GM03348 (cell line): ENCODE data around the gene FLRT1.

ENCODE experiments used
- DNase-seq: peaks from one replicate; pipeline ENCODE4 v3.0.0; 2012; ENCODE audit warnings: low spot score

The FLRT1 gene

DNA sequence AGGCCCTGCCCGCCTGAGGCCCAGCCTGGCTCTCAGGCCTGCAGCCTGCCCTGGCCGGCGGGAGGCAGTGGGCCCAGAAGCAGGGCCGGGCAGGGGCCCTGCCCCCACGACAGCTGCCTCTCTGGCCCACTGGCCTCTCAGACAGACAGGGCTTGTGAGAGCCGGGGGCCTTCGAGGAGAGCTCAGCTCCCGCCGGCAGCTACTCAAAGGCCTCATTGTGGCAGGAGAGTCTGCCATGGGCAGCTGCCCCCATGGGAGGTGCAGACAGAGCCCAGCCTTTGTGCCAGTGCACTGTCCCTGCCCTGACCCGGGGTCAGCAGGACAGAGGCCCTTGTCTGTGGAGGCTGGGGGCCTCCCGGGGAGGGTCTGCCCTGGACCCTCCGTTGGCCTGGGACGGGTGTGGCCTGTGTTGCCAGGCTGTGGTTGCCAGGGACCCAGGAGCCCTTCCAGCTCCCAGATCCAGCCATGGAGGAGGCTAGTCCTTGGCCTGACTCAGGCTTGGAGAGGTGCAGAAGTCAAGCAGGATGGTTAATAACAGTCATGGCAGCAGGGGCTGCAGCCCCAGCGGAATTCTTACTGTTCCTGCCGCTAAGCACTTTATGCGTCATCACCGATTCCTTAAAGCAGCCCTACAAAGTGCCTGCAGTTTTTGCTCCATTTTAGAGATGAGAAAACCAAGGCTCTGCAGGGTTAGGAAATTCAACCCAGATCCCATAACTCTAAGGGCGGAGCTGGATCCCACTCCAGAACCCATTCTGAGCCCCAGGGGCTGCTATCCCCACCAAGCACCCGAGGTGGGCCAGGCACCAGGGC, 12.5 kb downstream of the FLRT1 start:
- DNase-seq = no peak

DNA sequence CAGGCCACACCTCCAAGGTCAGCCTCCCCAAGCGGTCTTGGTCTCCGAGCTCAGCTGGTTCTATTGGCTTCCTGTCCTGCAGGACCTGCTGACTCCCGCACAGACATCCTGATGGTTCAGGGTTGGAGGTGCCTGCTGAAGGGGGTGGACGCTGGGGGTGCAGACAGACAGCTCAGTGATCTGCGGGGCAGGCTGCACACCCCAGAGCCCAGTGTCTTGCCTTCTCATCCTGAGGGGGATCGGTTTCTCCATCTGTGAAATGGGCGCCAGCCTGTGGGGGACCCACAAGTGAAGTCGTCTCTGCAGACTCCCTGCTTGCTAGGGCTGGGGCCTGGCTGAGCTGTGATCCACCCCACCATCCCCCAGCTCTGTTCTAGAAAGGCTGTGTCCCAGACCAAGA, 13.8 kb downstream of the FLRT1 start:
- no peak for DNase-seq

DNA sequence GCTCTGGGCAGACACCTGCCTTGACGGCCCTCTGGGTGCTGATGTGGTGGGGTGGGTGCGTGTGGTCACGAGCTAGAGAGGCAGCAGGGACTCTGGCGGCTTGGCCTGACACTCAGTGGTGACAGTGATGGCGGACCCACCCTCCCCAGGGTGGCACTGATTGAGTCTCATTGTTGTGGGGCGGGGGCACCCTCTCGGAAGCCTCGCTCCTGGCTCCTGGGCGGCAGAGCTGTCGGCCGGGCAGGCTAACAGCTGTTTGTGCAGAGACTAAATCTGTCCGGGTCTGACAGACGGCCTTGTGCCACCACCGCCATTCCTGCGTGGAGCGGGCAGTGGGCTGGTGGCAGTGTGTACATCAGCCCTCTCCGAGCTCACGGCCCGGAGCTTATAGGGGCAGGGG, 15.6 kb downstream of the FLRT1 start:
- no peak for DNase-seq

DNA sequence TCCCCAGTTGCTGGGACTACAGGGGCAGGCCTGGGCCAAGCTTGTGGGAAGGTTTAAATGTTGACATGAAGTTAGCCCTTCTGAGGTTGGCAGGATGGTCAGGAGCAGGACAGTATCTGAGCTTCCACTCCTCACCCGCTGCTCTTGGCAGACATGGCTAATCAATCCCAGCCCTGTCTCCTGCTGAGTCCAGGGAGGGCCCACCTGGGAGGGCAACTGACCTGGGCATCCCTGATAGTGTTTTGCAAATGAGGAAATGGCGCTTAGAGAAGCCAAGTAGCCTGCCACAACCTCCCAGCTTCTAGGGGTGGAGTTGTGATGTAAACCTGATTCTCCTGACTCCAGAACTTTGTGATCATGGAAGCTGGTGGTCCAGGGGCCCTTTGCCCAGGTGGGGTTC, 16.7 kb downstream of the FLRT1 start:
- DNase-seq = no peak

DNA sequence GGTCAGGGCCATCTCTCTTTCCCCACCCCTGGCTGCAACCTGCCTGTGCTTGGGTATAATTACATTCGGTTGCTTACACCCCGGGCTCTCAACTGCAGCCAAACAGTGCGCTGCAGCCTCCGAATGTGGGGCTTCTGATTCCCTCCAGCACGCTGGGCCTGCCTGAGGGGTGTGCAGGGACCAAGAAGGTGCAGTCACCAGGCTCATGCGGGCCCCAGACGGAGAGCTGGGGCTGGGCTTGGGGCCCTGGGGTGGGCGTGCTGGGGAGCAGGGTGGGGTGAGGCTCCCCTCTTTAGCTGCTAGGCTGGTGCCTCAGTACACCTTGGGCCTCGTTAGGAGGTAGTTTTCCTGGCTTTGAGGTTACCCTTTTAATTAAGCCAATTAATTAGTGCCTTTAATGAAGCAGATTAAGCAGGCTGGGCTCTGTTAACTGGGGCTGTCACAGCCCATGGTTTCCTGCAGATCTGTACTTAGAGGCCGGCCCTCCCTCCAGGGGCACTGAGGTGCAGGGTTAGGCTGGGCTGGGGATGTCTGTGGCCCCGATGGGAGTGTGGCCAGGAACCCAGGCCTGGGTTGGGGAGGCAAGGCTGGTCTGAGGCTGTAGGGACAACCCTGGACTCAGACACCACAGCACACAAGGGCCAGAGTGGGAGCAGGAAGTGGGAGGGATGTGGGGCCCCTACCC, 17.3 kb downstream of the FLRT1 start:
- no peak for DNase-seq

DNA sequence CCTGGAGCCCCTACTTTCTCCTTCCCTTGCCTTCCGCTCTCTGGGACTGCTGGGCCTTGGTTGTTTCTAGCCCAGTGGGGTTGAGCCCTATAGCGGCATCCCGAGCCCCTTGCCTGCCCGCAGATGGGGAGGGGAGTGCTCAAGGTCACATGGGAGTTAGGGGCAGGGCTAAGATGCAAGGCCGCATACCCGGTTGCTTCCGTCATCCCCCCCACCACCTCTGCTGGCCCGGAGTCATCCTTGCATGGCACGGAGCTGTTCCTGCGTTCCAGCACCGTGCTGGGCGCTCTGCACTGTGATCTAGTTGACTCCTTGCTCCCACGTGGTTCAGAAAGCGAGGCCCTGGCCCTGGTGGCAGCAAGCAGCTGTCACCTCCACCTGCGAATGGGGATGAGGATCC, 18.0 kb downstream of the FLRT1 start:
- DNase-seq = no peak

DNA sequence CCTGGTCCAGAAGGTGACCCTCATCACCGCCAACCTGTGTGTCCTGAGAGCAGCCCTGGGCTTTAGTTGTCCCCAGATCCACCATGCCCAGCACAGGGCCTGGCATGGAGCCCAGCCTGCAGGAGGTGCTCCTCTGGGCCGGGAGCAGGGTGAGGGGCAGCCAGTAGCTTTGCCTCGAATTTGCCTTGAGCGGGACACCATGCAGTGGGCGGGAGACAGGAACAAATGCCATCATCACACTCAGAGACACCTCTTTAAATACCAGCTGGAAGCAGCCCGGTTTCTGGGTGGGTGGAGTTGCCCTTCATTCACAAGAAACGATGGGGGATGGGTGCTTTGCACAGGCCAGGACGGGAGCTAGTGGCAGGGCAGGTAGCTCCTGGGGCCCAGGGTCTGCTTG, 19.3 kb downstream of the FLRT1 start:
- no peak for DNase-seq

DNA sequence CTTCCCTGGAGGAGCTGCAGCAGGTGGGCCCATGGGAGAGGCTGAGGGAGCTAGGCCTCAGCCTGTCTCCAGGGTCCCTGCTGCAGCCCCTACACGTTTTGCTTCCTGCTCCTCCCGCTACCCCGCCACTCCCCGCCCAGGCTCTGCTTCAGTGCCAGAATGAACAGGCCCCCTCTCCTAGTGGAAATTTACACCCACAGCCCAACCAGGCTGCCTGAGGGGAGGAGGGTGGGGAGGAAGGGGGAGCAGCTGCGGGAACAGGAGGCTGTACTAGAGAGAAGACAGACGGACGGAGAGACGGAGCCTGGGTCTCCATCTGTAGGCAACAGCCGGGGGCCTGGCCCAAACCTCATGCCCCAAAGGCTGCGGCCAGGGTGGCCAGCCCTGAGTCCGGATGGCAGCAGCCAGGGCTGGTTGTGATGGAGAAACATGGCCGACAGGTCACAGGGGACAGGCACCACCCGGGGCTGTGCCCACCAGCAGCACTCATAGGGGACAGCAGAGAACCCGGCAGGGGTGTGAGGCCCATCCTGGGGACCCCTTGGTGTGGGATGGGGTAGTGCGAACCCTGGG, 20.6 kb downstream of the FLRT1 start:
- DNase-seq = no peak

DNA sequence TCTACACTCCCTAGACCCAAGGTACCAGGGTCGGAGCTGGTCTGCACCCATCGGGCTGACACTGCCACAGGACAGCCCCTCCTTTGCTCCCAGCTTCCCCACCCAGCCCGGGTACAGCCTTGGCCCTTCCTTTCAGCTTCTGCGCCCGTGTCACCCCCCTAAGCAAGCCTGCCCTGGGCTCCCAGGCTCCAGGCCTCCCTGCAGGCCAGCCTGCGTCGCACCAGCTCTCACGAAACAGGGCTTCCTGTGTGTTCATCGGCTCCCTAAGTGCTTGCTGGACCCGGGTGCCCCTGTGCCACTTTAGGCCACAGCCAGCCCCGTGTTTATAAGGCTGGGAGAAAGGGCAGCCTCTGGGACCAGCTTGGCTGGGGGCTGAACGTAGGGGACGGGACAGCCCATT, 21.1 kb downstream of the FLRT1 start:
- no peak for DNase-seq

DNA sequence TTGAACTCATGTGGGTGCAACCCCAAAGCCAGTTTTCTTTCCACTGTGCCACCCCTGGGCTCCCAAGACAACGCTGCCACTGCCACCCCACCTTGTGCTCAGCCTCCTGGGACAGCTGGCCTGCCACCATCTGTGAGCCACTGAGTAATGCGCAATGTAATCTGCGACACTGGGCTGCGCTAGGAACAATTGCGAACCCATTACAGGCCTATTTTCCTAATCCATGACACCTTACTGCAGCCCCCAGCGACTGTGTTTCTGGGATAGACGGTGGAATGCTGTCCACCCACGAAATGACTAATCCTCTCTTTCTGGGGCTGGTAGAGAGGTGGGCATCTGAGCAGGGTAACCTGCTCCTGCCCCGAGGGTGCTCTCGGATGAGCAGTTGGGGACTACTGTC, 22.2 kb downstream of the FLRT1 start:
- no peak for DNase-seq

DNA sequence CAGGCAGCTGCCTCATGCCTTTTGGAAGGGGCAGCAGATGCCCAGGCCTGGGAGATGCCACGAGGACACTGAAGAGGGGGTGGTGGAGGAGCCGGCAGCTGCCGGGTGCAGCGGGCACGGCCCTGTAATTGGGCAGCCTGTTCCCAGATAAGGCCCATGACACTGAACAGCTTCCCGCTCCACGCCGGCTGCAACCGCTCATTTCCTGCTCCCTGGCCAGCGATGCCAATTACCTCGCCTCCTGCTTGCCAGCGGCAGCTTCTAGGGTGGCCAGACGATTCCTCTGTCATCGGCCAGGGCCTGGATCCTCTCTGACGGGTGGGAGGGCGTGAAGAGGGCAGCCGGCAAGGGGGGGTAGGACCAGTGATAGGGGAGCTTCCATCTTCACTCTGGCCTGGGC, 22.8 kb downstream of the FLRT1 start:
- DNase-seq = no peak

DNA sequence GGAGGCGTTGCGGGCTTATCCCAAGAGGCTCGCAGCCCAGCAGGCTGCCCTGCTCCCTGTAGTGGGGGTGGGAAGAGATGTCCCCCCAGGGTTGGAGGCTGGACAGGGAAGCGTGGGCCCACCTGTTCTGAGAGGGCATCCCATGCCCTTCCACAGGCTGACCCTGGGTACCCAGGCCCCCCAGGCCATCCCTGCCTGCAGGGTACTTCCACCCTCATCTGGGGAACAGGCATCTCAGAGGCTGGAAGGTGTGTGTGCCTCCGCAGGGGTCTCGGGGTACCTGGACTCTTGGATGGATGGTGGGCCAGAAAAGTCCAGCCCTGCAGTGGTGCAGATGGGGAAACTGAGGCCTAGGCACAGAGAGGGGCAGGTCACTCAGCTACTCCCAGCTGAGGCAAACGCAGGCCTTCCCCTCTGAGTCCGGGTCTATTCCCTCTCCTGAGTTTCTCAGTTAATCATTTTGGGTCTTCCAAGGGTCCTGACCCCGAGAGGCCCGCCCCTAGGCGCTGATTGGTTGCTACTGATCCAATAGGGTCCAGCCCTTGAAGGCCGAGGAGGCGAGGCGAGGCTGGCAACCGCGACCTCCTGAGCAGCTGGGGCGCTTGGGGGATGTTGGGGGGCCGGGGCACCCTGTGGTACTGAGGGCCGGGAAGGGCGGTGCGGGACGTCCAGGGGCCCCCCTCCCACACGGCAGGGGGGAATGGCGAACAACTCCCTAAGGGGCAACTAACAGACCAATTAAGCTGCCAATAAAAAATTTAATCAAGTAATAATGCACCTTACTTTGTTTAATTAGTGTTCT, 23.8 kb downstream of the FLRT1 start:
- DNase-seq = no peak

DNA sequence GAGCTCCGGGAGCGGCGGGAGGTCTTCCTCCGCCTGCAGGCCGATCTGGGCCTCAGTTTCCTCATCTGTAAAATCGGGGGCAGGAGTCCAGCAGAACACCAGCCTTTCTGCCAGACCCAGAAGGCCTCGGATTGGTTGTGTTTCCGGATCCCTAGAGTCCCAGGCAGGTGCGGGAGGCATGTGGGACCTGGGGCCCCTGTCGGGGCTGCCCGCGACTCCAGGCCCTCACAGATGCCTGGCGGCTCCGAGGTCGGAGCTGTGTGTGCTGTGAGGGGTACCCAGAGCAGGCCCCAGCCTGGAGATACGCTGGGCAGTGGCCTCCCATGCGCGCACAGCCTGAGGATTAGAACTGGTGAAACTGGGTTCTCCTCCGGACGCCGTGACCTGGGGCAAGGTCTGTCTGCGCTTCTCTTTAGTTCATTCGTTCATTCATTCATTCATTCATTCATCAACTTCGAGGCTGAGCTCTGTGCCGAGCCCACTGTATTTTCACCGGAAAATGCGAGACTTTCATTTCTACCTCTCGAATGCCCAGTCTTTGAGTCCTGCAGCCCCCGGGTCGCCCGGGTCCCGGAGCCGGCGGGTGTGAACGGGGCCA, 24.6 kb downstream of the FLRT1 start:
- no peak for DNase-seq

DNA sequence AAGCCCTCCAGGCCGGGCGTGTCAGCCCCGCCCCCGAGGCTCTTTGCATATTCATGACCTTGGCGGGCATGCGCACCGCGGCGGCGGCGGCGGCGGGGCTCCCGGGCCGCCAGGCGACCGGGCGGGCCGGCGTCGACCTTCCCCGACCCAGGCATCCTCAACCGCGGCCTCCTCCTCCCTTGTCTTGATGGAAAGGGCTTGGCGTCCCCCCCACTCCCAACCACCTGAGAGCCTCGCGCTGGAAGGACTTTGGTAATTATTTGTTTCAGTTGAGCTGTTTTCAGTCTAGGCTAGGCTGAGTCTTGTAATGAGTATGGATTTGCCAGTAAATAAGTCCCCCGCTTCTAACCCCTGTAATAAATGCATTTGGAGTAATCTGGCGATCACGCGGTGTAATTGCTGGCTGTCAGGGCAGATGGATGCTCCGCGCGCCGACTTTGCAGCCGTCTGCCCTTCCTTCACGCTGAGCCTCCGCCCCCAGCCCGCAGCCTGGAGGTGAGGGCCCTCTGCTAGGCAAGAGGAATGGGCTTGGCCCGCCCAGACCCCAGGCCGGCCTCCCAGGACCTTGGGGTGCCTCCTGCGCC, 25.2 kb downstream of the FLRT1 start:
- DNase-seq = peak; percentile 96

DNA sequence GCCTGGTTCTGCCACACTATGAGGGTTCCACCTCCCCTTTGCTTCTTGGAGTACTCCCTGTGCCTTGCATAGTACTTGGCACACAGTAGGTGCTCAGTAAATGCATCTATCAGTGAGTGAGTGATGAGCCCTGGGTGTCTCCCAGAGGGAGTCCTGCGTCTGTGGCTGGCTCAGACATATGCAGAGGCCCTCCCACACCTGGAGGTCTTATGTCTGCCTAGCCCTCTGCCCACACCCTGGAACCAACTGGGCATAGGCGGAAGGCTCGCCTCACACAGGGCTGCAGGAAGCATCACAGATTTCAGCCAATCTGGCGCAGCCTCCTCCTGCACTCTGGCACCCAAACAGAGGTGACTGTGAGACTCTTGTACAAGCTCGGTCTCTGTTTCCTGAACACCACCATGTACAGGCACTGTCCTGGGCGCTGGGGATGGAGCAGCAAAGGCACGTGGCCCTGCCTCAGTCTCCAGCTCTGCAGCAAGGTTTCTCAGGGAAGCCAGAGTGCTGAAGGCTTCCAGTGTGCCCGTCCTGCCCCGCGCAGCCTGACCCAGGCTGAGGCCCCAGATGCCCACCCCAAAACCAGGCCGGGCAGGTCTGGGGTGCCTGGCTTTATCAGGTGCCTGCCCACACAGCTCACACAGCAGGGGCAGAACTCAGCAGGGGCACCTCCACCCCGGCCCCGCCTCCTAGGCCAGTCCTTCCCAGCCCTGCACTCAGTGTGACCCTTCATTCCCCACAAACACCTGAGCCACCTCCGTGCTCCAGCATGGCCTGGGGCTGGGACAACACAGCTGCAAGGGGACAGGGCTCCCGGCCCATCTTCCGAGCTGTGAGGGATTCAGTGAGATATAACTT, 26.7 kb downstream of the FLRT1 start:
- DNase-seq = no peak

DNA sequence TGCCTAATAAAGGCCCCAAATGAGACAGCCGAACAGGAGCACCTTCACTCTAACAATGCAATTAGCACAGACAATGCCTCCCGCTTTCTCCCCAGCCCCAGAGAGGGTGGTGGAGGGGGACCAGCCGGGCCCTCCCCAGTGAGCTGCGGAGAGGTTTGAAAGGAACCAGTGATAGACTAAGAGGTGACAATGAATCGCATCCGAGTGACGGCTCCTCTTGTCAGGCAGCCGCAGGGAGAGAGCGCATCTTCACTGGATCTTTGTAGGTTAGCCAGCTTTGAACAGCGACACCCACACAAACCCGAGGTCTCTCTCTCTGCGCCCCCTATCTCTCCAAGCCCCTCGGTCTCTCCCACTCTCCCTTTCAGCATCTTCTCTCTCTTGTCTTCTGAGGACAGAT, 28.0 kb downstream of the FLRT1 start:
- DNase-seq = no peak

DNA sequence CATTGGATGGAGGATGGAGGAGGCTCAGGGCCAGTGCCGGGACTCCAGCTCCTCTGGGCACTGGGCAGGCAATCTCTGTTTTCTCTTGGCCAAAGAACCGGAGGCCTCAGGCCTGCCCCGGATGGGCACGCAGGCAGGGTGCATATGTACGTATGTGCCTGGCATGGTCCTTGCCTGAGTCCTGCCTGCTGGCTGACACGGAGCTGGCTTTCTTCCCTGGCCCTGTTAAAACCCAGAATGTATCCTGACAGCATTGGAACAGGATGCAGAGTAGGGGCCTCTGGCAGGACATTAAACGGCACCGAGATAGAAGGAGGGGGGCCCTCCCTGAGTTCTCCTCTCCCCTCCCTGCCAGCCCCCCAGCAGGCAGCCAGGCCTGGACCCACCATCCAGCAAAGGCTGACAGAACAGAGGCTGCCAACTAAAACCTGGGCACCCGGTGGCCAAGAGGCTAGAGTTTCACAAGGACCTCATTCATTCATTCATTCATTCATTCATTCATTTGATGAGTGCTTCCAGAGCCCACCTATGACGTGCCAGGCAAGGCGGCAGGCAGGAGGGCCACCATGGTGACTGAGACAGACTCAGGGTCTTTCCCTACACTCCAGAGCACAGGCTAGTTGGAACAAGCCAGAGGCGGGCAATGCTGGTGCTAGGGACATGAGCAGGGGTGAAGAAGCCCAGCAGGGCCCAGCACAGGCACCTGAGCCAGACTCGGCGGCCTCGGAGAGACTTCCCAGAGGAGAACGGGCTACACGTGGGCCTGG, 28.8 kb downstream of the FLRT1 start:
- no peak for DNase-seq

DNA sequence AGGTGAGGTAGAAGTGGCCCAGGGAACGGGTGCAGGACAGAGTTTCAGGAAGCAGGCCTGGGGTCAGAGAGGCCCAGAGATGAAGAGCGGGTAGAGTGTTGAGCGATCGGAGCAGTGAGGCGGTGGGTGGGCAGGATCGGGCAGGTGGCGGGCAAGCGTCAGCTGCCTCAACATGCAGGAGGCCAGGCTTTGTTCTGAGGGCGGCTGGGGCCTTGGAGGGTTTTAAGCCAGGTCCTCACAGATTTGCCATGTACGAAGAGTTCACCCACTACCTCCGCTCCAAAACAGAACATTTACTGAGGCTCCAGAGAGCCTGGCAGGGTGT, 29.4 kb downstream of the FLRT1 start:
- DNase-seq = no peak

DNA sequence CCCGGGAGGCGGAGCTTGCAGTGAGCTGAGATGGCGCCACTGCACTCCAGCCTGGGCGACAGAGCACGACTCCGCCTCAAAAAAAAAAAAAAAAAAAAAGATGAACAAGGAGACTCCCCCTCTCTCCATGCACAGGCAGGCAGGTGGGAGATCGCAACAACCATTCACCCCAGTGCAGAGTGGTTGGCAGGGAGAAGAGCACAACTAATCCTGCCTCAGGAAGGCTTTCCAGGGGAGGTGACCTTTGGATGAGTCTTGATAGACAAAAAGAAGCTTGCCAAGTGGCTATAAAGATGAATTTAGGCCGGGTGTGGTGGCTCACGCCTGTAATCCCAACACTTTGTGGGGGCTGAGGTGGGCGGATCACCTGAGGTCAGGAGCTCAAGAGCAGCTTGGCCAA, 30.0 kb downstream of the FLRT1 start:
- DNase-seq = no peak
